GM19043 (cell line): Measurements from ENCODE around the gene MSGN1.
"Not testable (repeated sequence)": the region's sequence is repeated elsewhere in the genome, so short reads cannot be mapped to it uniquely, and the experiment has no call there.

ENCODE experiments used
- ATAC-seq: cut with Tn5 transposase; IDR thresholded peaks from one replicate; pipeline ENCODE4 v1.9.1; 2021; ENCODE audit warnings: low read depth; ENCODE audit not compliant: unreplicated experiment

Gene MSGN1

DNA sequence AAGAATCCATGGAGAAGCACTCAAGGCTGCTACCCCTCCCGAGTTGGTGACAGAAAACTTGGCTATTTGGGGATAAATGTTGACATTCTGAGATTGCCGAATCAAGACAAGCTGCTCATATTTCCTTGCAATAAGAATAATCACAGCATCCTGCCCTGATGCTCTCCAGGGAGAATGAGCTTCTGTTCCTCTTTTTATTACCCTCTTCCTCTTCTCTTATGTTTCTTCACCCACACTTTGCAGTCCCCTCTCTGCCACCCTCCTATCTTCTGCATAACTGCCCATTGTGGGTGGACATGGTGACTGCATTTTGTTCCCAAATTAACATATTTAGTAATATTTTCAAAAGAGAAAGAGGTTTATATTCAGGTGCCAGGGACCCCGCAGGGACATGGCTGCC, 11.9 kb upstream of the MSGN1 start:
- peak; percentile 61 for ATAC-seq

DNA sequence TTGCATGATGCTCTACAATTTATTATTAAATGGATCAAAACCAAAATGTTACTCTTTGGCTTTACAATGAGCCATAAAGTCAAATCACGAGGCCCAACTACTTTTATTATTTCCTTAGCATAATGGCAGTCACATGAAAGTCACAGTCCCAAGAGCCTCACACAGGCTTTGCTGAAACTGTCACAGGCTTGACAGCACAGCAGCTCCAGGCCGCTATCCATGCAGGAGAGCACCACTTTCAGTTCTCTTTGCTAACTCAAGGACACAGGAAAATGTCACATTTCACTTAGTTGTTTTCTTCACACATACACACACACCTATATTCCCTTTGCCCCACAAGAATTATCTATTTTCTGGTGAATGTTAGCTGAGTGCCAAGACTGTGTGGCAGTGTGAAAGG, 11.1 kb upstream of the MSGN1 start:
- no peak for ATAC-seq

DNA sequence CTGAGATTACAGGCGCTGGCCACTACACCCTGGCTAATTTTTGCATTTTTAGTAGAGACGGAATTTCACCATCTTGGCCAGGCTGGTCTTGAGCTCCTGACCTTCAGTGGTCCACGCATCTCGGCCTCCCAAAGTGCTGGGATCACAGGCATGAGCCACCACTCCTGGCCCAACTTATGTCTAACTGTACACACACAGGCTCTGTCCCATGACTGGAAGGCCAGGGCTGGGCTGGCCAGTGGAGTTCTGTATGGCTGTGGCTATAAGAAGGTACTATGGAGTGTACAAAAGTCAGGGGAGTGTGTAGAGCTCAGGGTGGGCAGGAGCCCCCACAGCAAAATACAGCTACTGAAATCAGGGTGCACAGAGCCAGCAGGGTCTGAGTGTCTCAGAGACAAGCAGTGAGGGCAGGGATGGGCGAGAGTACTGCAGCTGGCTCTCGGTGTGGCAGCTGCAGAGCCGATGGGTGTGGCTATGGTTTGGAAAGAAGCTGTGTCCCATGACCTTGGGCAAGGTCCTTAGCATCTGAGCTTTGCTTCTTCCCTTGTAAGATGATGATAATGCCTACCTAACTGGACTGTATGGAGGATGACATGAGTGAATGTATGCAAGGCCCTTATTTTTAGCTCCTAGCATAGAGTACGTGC, 10.4 kb upstream of the MSGN1 start:
- ATAC-seq: no peak

DNA sequence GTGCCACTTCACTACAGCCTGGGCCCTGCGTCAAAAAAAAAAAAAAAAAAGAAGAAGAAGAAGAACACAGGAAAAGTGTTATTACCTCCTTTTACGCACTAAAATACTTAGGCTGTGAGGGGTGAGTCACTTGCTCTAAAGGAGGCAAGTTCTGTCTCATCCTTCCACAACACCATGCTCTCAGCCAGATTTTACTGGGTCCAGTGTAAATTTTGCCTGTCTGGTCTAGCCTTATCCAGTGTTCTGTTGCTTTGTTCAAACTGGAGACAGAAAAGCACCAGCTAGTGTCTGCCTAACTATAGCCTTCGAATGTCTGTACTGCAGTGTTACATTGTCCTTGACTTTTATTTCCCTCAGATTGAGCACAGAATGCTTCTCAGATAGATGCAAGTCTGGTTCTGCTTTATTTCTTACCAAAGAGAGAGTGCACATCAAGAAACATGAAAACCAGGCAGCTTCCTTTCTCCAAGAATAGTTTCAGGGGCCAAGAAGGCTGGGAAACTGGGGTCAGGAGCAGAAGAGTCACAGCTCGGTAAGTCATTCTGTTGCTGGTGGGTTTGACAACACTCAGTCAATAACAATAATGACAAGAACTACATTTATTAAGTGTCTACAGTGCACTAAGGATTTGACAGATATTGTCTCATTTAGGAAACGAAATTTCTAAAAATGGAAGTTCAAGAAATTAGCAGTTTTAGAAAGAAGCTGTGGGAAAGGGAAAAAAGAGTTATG, 3.1 kb upstream of the MSGN1 start:
- ATAC-seq: peak; percentile 41

DNA sequence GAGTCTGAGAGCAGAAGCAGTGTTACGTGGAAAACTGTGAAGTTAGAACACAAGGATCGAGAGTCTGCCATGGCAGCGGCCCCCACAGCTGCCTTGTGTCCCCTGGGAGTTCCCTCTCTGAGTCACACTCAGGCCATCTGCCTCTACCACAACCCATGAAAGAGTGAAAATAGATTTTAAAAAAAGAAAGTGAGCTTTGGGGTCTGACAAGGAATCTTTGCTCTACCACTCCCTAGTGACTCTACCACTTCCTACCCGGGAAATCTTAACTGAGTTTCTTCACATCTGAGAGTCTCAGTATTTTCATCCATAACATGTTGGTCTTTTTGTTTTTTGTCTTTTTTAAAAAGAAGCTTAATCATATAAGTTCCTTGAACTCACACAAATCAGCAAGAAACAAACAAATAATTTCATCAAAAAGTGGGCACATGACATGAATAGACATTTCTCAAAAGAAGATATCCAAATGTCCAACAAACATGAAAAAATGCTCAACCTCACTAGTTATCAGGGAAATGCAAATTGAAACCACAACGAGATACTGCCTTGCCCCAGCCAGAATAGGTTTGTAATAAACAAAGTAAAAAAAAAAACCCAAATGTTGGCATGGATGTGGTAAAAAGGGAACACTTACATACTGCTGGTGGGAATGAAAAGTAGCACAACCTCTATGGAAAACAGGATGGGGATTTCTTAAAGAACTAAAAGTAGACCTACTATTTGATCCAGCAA, 2.4 kb upstream of the MSGN1 start:
- peak; percentile 83 for ATAC-seq

DNA sequence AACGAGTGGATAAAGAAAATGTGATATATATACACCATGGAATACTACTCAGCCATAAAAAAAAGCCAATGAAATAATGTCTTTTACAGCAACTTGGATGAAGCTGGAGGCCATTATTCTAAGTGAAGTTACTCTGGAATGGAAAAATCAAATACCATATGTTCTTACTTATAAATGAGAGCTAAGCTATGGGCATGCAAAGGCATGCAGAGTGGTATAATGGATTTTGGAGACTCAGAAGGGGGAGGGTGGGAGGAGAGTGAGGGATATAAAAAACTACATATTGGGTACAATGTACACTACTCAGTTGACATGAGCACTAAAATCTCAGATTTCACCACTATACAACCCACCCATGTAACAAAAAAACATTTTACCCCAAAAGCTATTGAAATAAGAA, 1.7 kb upstream of the MSGN1 start:
- no peak for ATAC-seq

DNA sequence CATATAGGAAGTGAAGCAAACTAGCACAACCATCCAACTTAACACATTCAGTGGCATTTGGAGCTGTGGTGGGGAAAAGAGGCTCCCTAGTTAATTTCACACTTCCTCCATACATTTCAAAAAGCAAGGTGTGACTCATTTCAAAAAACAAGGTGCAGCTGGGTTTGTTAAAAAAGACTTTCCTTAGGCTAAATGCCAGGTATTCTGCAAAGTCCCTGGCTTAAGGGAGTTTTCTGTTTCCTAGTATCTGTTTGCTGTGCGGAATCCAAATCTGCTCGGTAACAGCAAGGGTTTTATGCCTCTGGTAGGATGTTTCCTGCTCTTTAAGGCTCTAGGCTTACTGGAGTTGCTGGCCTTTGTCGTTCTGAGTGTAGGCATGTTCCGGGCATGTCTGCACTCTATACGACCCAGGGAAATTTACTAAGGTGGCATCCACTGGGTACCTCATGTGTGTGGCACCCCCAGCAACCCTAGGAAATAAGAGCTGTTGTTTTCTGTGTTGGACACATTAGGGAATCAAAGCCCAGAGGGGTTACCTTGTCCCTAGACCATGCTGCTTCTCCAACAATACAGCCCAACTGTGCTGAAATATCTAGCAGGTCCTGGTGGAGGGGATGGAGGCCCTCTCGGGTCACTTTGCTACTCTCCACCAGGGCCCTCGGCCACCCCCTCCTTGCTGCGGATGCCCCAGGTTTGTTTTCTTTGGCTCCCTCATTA, 634 bp upstream of the MSGN1 start:
- ATAC-seq: peak; percentile 23

DNA sequence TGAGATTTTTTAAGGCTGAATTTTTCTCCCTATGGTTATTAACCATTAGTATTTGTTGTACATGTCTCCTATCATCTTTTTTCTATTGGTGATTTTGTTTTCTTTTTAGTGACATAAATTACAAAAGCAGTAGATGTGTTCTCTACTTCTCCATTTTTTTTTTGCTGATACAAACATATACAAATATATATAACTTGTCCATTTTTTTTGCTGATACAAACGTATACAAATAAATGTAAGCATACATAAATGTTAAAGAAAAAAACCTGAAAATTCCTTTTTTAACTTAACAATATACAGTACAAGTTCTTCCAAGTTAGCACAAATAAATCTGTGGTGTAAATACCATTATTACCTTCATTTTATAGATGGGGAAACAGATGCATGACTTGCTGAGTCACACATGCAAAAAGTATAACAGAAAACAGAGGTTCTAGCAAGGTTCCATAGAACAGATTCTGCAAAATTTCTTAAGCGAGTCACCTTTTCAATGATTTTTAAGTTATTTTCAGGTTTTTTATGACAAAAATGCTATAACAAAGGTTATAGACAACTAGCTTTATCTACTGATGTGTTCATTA, 2.1 kb downstream of the MSGN1 start:
- no peak for ATAC-seq

DNA sequence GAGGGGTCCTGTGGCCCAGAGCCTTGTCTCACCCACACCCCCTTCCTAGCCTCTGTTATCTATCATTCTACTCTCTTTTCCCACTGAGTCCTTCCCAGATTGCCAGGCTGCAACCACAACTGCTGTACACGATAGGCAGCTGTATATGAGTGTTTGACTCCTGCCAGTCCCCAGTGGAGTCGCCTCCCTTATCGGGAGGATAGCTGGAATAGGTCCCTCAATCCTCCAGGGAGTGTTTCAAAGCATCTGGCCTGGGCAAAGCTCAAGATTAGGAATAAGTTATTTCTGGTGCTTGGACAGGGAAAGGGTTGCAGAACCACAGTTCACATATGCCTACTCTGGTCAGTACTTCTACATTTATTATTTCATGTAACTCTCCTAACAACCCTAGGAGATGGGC, 4.8 kb downstream of the MSGN1 start:
- ATAC-seq: no peak

DNA sequence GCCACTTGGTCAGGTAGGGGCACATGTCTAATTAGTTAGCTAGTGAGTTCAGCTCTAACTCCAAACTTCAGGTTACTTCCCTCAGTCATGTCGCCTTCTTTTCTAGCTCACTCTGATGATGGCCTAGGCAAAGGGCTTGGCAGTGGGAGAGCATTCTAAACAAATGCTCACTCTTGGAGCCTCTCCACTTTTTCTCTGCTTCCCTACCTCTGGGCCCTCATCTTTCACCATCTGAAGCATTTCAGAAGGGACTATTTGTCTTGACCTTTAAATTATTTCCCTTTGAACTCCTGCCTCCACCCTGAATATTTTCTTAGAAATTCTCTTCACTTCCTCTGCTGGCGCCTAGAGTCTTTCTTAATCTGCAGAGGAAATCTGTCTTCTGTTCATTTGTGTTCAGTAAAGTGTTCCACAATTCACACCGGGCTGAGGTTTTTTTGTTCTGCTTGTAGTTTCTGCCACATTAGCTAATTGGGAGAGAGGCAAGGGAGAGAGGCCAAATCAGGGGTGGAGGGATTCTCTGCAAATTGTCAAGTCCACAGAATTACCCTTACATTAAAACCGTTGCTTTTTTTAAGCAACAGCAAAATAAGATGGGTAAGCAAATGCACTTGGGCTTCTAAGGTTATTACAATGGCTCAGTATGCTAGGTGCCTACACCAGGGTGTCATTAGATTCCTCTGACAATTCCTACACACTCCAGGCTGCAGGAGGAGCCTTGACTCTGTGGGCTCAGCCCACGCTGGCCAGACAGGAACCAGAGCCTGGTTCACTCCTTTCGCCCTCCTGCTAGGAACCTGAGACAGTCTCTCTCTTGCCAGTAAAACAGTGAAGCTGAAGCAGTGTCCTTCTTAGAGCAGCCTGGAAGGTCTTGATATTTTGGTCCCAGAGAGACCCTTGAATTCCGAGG, 5.5 kb downstream of the MSGN1 start:
- ATAC-seq: peak; percentile 50

DNA sequence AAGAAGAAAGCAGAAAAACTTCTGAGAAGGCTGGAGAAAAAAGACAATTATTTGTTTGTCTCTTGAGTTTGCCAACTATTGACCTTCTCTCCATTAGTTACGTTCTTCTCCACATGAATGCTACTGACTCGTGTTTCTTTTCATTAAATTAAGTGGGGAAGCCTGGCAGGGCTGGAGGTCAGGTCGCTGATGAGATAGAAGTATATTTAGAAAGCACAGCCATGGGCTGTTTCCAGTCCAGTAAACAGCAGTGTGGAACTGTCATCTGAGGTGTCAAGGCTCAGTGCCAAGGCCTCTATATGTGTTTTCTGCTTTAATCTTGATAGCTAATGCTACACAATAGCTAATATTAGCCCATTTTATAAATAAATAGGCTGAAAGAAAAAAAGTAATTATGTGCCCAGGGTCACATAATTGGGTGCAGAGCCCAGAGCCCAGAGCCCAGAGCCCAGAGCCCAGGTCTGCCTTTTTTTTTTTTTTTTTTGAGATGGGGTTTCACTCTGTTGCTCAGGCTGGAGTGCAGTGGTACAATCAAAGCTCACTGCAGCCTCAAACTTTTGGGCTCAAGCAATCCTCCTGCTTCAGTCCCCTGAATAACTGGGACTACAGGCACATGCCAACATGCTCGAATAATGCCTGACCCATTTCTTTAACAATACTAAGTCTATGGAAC, 6.3 kb downstream of the MSGN1 start:
- peak; percentile 48 for ATAC-seq

DNA sequence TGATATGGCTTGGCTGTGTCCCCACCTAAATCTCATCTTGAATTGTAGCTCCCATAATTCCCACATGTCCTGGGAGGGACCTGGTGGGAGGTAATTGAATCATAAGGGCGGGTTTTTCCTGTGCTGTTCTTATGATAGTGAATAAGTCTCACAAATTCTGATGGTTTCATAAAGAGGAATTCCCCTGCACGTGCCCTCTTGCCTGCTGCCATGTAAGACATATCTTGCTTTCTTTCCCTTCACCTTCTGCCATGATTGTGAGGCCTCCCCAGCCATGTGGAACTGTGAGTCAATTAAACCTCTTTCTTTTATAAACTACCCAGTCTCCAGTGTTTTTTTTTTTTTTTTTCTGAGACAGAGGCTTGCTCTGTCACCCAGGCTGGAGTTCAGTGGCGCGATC, 7.4 kb downstream of the MSGN1 start:
- not testable (repeated sequence) for ATAC-seq

DNA sequence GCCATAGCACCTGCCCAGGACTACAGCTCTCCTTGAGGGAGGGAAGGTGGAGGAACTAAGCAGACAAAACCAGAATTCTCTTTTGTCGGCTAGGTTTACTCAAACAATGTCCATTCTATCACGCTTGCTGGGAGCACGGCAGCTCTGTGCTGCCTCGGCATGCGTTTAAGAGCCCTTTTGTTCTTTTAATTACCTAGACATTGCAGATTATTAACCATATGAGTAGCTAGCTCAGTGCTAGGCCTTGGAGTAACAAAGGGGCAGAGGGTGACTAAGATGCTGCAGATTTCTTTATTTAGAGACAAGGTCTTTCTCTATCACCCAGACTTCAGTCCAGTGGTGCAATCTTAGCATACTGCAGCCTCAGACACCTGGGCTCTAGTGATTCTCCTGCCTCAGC, 11.1 kb downstream of the MSGN1 start:
- ATAC-seq: no peak

DNA sequence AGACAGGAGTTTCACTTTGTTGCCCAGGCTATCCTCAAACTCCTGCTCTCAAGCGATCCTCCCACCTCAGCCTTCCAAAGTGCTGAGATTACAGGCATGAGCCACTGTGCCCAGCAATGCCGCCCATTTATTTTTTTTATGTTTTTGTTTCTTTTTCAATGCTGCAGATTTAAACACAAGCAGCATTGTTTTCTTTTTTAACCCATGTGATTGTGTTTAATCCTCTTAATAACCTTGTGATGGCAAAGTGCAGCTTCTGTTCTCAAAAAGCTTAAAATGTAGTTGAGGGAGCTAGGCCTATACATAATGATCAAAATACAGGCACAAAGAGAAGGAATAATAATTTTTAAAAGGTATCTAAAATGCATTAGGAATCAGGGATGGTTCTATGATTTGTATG, 11.5 kb downstream of the MSGN1 start:
- ATAC-seq: no peak

DNA sequence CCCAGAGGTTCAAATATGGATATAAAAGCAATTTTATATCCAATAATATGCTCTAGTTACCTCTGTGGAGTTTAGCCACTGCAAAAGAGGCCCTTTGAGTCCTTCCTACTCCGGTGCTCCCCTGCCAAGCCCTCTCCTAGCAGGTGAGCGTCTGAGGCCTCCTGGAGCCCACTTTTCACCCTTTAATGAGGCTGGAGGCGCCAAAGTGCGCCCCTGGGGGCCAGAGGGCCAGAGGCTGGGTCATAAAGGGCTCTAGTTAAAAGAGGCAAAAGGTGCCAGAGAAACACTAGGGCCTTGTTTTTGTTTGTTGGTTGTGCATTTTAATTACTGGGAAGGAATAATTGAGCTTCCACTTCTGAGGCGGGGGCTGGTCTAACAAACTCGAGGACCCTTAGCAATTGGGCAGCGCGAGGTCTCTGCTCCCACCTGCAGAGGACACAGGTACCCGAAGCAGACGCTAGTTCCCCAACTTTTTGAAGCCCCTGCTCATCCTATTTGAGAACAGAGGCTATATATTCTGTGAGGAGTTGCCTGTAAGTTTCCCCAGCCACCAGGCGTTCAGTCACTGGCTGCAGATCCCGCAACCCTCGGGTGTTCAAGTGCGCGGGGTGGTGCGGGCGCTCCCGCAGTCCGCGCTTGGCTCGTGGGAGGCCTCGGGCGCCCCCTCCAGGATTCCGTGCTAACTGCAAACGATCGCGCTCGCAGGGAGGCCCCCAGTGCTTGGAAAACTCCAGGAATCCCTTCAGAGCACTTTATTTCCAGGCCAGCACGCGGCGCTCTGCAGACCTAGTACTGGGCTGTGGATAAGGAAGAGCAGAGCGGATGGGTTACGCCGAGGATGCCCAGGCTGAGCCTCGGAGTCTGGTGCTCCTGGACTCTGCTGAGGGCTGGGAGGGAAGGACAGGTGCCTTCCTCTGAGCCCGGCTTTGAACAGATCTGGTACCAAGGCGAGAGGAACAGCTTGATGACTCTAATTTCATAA, 14.1 kb downstream of the MSGN1 start:
- peak; percentile 86 for ATAC-seq

DNA sequence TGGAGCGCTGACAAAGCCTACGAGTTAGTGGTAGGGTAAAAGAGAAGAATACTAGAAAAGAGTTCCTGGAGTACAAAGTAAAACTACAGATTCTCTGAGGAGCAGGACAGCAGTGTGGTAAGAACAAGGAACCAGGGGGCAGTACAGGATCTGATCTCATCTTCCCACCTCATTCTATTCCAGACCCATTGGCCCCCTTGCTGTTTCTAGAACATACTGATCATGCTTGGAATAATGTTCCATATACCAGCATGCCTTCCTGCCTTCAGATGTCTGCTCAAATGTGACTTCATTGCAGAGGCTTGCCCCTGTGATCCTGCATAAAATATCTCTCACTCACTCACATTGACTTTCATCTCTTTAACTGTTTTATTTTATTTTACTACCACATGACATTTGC, 19.3 kb downstream of the MSGN1 start:
- ATAC-seq: no peak

DNA sequence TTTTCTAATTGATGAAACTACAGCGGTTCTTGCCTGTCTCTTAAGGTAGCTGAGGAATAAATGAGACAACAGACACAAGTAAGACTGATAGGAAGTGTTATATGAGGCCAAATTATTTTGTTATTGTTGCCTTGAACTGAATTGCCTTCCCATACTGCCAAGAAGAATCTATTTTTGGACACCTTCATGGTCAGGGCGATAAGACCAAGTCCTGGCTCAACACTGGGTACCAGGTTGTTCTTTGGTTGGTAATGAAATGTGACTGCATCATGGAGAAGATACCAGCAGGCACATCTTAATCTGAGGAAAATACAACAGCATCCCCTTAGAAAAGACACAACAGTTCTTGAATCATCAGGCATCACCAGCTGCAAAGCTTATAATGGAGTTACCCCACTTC, 23.7 kb downstream of the MSGN1 start:
- no peak for ATAC-seq

DNA sequence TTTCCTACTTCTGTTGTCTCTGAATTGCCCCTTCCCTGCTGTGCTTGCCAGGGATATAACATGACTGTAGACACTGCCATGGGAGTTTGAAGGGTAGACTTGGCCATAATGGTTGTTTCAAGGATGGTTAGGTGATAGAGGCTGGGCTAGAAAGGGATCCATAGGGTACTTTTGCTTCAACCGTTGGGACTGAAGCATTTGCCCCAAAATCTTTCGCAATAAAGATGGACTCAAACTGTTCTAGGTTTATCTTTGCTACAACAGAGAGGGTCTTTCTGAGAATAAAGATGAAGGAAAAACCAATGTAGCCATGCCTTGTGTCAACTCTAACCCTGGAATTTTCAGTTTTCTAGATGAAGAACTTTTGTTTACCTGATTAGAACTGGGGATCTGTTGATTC, 27.2 kb downstream of the MSGN1 start:
- no peak for ATAC-seq
